ENCODE data around the gene LCE1E. TPM values are rescaled to one million over a fixed set of nuclear protein-coding genes. Genes with fewer than 3 reads are reported as not detected.

Gene LCE1E
- polyA plus RNA-seq (ENCODE audit: insufficient read length): not detected
- long read RNA-seq, donor 1: 0 reads
- long read RNA-seq, donor 2: 0 reads
- long read RNA-seq, donor 3: 0 reads
- long read RNA-seq, donor 4: 0 reads
- long read RNA-seq, donor 5: 0 reads
- long read RNA-seq, donor 6: 0 reads
- long read RNA-seq, donor 7: 0 reads
- long read RNA-seq, donor 8: 0 reads

- no peak for DNase-seq
These were observed at the start of gene LCE1E for GRCh38 chr1:152786077-152786476. LCE1E (plus strand) TSS chr1:152786257; CDS start chr1:152787300, 1,043 bp downstream.

GRCh38 chr1:152737997-152738396 is 48.1 kb upstream of the LCE1E start:
- no peak for DNase-seq

GRCh38 chr1:152739841-152740240 is 46.2 kb upstream of the LCE1E start:
- no peak for DNase-seq

GRCh38 chr1:152741656-152742055 is 44.4 kb upstream of the LCE1E start:
- DNase-seq: no peak

GRCh38 chr1:152743371-152744145 is 42.5 kb upstream of the LCE1E start:
- DNase-seq: no peak

GRCh38 chr1:152745289-152745704 is 40.8 kb upstream of the LCE1E start:
- no peak for DNase-seq

GRCh38 chr1:152745765-152746444 is 40.2 kb upstream of the LCE1E start:
- no peak for DNase-seq

GRCh38 chr1:152747831-152748230 is 38.2 kb upstream of the LCE1E start:
- DNase-seq: no peak

- DNase-seq: no peak
These were observed 33.8 kb upstream of the LCE1E start for GRCh38 chr1:152752225-152752624.

- DNase-seq: no peak
These were observed 32.5 kb upstream of the LCE1E start for GRCh38 chr1:152753586-152753985.

- DNase-seq: no peak
These were observed 29.2 kb upstream of the LCE1E start for GRCh38 chr1:152756872-152757271.

GRCh38 chr1:152757747-152758146 is 28.3 kb upstream of the LCE1E start, which contains the start of gene KPRP:
KPRP (plus strand) TSS chr1:152758025; CDS start chr1:152759589, 1,564 bp downstream.
- DNase-seq: no peak

GRCh38 chr1:152758636-152759035 is 27.4 kb upstream of the LCE1E start:
- no peak for DNase-seq

GRCh38 chr1:152759453-152760173 is 26.4 kb upstream of the LCE1E start:
- DNase-seq: no peak

GRCh38 chr1:152760551-152761190 is 25.4 kb upstream of the LCE1E start:
- no peak for DNase-seq

GRCh38 chr1:152761609-152762213 is 24.3 kb upstream of the LCE1E start:
- DNase-seq: no peak

GRCh38 chr1:152768847-152769533 is 17.1 kb upstream of the LCE1E start:
- no peak for DNase-seq

GRCh38 chr1:152770411-152770810 is 15.6 kb upstream of the LCE1E start:
- no peak for DNase-seq

GRCh38 chr1:152774875-152775274 is 11.2 kb upstream of the LCE1E start, which contains the start of gene LCE1F:
LCE1F (plus strand) TSS chr1:152775140; CDS start chr1:152776372, 1,232 bp downstream.
- DNase-seq: no peak

GRCh38 chr1:152776361-152776760 is 9.7 kb upstream of the LCE1E start:
- no peak for DNase-seq

Measured in left kidney (tissue), 8 donors.